Measurements from ENCODE around the gene TRIO.

The TRIO gene

DNA sequence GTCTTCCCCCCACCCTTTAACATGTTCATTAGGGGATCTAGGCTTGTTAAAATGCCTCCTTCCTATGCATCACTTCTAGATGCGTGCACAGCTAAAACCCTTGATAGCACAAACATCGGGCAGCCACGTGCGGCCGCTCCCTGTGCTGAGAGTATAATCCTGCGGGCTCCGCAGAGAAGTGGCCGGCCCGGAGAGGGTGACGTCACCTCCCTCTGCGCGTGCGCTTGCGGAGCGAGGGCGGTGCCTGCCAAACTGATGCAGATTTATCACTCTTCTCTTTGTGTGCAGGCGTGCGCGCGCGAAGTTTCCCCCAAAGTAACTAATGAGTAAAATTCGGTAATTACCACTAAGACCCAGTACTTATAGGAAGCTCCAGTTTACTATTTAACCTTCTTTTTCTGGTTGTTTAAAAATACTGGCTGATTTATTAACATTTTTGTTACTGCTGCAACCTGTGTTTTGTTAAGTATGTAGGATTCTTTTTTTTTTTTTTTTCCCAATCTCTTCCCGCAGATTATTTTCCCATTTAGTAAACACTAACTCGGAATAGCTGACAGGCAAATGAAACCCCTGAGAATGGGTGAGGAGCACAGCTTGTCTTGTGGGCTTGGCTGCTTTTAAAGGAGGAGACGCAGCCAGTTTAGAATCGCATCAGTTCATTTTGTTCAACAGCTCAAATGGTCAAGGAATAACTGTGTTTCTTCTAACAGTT, 121.6 kb downstream of the TRIO start:
- Mint-ChIP-seq H3K36me3 (no peaks in the 10 kb centered on the region), H3K27me3 (no peaks in the 10 kb centered on the region), H3K27ac (peak overlapping the region; percentile 81), H3K4me3 (peak overlapping the region; percentile 77), H3K9me3 (no peaks in the 10 kb centered on the region), H3K4me1 (peaks cover 57% of the 10 kb centered on the region)
- DNase-seq (ENCODE audit: low spot score in 2 of 2) (peak; percentile 79 to 80), ATAC-seq (ENCODE audit: low read depth) (peak; percentile 97)

- no peak for ATAC-seq (ENCODE audit: low read depth)
- H3K36me3 Mint-ChIP-seq: no peaks in the 10 kb centered on the region
- no peaks in the 10 kb centered on the region for H3K27me3 Mint-ChIP-seq
- peaks cover 59% of the 10 kb centered on the region for H3K4me1 Mint-ChIP-seq
- H3K4me3 Mint-ChIP-seq: no peak overlapping the region
- H3K9me3 Mint-ChIP-seq: no peaks in the 10 kb centered on the region
- DNase-seq (ENCODE audit: low spot score in 2 of 2): no peak
- H3K27ac Mint-ChIP-seq: no peak overlapping the region
Observed at GRCh38 chr5:14265570-14265969, 122.4 kb downstream of the TRIO start.

DNA sequence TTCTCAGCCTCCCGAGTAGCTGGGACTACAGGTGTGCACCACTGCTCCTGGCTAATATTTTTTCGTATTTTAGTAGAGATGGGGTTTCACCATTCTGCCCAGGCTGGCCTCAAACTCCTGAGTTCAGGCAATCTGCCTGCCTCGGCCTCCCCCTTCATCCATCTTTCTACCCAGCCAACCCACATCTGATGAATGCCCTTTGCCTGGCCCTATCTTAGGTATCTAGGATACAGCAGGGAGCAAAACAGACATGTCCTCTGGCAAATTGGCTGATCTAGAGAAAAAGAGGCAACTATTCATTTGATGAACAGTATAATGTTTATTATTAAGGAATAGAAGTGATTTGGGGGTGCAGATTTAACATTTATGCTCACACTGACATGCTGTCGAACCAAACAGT, 123.0 kb downstream of the TRIO start:
- Mint-ChIP-seq H3K9me3 (no peaks in the 10 kb centered on the region), H3K4me3 (no peak overlapping the region), H3K36me3 (peaks cover 3% of the 10 kb centered on the region), H3K27ac (no peak overlapping the region), H3K27me3 (no peaks in the 10 kb centered on the region), H3K4me1 (peaks cover 54% of the 10 kb centered on the region)
- no peak for DNase-seq (ENCODE audit: low spot score in 2 of 2)
- ATAC-seq (ENCODE audit: low read depth): no peak

DNA sequence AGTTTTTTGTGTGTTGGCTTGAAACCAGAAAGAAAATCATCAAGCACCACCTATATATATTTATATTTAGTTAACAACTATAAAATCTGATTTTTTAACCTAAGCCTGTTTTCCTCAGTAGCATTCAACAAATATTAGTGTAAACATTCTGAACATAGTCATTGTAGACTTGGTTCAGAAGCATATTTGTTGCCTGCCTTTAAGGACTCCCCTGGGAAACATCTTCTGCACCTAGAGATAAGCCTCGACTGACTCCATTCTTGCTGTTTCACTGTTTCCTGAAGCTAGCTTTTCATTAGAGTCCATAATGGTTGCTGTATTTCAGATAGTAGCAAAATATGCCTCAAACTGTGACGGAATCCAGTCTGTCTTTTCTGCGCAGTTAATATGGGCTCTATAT, 123.5 kb downstream of the TRIO start:
- Mint-ChIP-seq H3K4me3 (no peak overlapping the region), H3K27me3 (no peaks in the 10 kb centered on the region), H3K4me1 (peaks cover 50% of the 10 kb centered on the region), H3K27ac (no peak overlapping the region), H3K36me3 (peaks cover 5% of the 10 kb centered on the region), H3K9me3 (no peaks in the 10 kb centered on the region)
- ATAC-seq (ENCODE audit: low read depth): no peak
- DNase-seq (ENCODE audit: low spot score in 2 of 2): no peak

GRCh38 chr5:14267166-14267838, 124.2 kb downstream of the TRIO start:
- H3K9me3 Mint-ChIP-seq: no peaks in the 10 kb centered on the region
- DNase-seq (ENCODE audit: low spot score in 2 of 2): no peak
- peaks cover 6% of the 10 kb centered on the region for H3K36me3 Mint-ChIP-seq
- no peak overlapping the region for H3K27ac Mint-ChIP-seq
- ATAC-seq (ENCODE audit: low read depth): no peak
- H3K4me1 Mint-ChIP-seq: peaks cover 47% of the 10 kb centered on the region
- H3K4me3 Mint-ChIP-seq: no peak overlapping the region
- no peaks in the 10 kb centered on the region for H3K27me3 Mint-ChIP-seq

DNA sequence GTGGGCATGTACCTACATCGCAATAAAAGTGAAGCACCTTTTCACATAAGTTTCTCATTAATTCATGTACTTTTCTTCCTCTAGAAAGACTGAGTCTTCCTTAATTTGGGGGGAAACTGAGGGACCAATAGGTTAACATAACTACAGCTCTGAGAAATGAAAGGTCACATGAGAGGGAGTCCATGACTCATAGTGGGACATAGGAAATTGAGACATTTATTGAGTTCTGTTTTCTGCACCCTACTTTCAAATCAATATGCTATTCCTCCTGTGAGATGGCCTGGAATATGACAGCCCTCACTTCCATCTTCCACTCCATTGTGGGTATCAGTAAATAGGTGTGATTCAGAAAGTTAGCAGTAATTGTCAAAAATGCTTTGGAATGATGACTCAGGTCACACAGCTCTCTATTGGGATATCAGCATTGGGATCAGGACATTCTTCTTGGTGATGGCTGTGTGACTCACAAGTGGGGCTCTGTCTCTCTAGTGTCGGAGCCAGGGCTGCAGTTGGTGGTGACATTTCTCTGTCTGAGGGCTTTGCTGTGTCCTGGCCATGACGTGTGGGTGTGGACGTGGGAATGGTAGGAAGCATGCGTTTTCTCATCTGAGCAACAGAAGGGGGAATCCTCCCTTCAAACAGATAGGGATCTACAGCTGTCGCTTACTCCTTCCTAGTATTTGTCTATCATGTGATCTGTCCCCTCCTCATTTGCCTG, 125.0 kb downstream of the TRIO start:
- Mint-ChIP-seq H3K36me3 (peaks cover 6% of the 10 kb centered on the region), H3K27me3 (no peaks in the 10 kb centered on the region), H3K27ac (peak overlapping the region; percentile 71), H3K4me3 (no peak overlapping the region), H3K4me1 (peaks cover 40% of the 10 kb centered on the region), H3K9me3 (no peaks in the 10 kb centered on the region)
- no peak for DNase-seq (ENCODE audit: low spot score in 2 of 2)
- no peak for ATAC-seq (ENCODE audit: low read depth)

GRCh38 chr5:14268738-14269137, 125.6 kb downstream of the TRIO start:
- no peaks in the 10 kb centered on the region for H3K9me3 Mint-ChIP-seq
- DNase-seq (ENCODE audit: low spot score in 2 of 2) (no peak), ATAC-seq (ENCODE audit: low read depth) (no peak)
- H3K36me3 Mint-ChIP-seq: peaks cover 8% of the 10 kb centered on the region
- H3K4me1 Mint-ChIP-seq: peaks cover 34% of the 10 kb centered on the region
- H3K4me3 Mint-ChIP-seq: no peak overlapping the region
- H3K27me3 Mint-ChIP-seq: no peaks in the 10 kb centered on the region
- peak overlapping the region; percentile 71 for H3K27ac Mint-ChIP-seq

DNA sequence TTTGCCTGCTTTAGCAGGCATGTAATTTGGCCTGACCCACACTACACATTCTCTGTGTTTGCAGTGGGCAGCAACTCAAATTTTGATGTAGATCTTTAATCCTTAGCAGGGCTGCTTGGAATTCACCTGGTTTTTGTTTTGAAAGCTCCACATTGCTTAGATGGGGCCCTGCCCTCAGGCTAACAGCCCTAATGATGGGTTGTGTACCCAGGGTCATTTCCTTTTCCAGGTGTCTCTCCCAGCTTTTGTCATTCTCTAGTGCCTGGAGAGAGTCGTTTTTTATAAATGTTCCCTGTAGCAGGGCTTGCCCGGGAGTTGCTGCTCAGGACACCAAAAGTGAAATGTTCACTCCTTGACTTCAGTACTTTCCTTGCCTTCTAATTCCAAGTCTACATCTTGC, 126.3 kb downstream of the TRIO start:
- DNase-seq (ENCODE audit: low spot score in 2 of 2): no peak
- H3K4me1 Mint-ChIP-seq: peaks cover 36% of the 10 kb centered on the region
- no peak overlapping the region for H3K27ac Mint-ChIP-seq
- H3K36me3 Mint-ChIP-seq: peaks cover 12% of the 10 kb centered on the region
- H3K27me3 Mint-ChIP-seq: no peaks in the 10 kb centered on the region
- no peaks in the 10 kb centered on the region for H3K9me3 Mint-ChIP-seq
- ATAC-seq (ENCODE audit: low read depth): no peak
- H3K4me3 Mint-ChIP-seq: no peak overlapping the region

DNA sequence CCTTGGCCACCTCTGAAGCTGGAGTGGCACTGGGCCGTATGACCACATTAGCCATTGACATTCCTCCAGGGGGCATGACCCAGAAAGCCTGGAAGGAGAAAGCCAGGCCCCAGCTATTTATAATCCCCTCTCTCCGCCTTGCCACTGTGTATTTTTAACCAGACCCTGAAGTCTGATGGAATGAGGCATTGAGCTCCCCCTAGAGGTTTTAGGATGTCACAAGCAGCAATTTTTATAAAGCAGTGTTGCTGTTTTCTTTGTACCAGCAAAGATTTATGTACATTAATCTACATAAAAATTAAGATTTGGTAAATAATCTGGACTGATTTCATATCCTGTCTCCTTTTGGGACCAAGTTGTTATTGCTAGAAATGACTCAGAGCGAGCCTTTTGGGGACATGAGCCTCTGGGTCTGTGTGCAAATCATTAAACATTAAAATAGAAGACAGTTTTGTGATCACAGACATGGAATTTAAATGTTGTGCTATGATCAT, 127.1 kb downstream of the TRIO start:
- no peak overlapping the region for H3K4me3 Mint-ChIP-seq
- H3K27ac Mint-ChIP-seq: no peak overlapping the region
- peaks cover 33% of the 10 kb centered on the region for H3K4me1 Mint-ChIP-seq
- H3K27me3 Mint-ChIP-seq: no peaks in the 10 kb centered on the region
- DNase-seq (ENCODE audit: low spot score in 2 of 2) (peak in 1 of 2 donors; percentile 56), ATAC-seq (ENCODE audit: low read depth) (peak; percentile 72)
- no peaks in the 10 kb centered on the region for H3K9me3 Mint-ChIP-seq
- peaks cover 13% of the 10 kb centered on the region for H3K36me3 Mint-ChIP-seq

DNA sequence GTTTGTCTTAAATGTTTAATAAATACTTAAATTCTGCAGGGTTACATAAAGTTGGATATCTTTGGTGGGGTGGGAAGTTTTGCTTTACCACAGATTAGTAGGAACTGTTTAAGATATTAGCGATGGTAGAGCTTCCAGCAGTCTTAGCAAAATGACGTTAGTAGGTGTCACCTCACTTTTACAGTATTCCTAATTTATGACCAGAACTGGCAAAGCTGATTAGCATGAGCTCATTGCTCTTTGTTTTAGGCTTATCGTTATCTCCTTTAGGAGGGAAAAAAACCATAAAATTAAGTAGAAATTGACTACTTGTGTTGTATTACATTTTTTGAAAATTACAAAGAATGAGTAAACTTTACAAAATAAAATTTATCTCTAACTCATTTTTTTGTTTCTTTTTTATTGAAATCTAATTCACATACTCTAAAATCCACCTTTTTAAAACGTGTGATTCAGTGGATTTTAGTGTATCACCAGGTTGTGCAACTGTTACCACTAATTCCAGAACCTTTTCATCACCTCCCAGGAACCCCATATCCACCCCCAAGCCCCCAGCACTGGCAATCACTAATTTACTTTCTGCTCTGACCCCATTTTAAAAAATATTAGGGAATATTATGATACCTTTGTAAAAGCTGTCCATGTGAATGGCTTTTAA, 129.5 kb downstream of the TRIO start:
- Mint-ChIP-seq H3K36me3 (peaks cover 13% of the 10 kb centered on the region), H3K27ac (no peak overlapping the region), H3K4me1 (peaks cover 39% of the 10 kb centered on the region), H3K4me3 (no peak overlapping the region), H3K27me3 (no peaks in the 10 kb centered on the region), H3K9me3 (no peaks in the 10 kb centered on the region)
- ATAC-seq (ENCODE audit: low read depth) (no peak), DNase-seq (ENCODE audit: low spot score in 2 of 2) (no peak)

- DNase-seq (ENCODE audit: low spot score in 2 of 2) (no peak), ATAC-seq (ENCODE audit: low read depth) (no peak)
- peaks cover 37% of the 10 kb centered on the region for H3K4me1 Mint-ChIP-seq
- H3K27ac Mint-ChIP-seq: no peak overlapping the region
- no peaks in the 10 kb centered on the region for H3K27me3 Mint-ChIP-seq
- no peaks in the 10 kb centered on the region for H3K9me3 Mint-ChIP-seq
- no peak overlapping the region for H3K4me3 Mint-ChIP-seq
- peaks cover 15% of the 10 kb centered on the region for H3K36me3 Mint-ChIP-seq
Observed at GRCh38 chr5:14273207-14273767, 130.1 kb downstream of the TRIO start.

GRCh38 chr5:14276380-14276779, 133.2 kb downstream of the TRIO start:
- H3K27ac Mint-ChIP-seq: no peak overlapping the region
- H3K9me3 Mint-ChIP-seq: no peaks in the 10 kb centered on the region
- ATAC-seq (ENCODE audit: low read depth) (no peak), DNase-seq (ENCODE audit: low spot score in 2 of 2) (no peak)
- H3K4me3 Mint-ChIP-seq: no peak overlapping the region
- H3K27me3 Mint-ChIP-seq: no peaks in the 10 kb centered on the region
- peaks cover 28% of the 10 kb centered on the region for H3K36me3 Mint-ChIP-seq
- peaks cover 26% of the 10 kb centered on the region for H3K4me1 Mint-ChIP-seq

DNA sequence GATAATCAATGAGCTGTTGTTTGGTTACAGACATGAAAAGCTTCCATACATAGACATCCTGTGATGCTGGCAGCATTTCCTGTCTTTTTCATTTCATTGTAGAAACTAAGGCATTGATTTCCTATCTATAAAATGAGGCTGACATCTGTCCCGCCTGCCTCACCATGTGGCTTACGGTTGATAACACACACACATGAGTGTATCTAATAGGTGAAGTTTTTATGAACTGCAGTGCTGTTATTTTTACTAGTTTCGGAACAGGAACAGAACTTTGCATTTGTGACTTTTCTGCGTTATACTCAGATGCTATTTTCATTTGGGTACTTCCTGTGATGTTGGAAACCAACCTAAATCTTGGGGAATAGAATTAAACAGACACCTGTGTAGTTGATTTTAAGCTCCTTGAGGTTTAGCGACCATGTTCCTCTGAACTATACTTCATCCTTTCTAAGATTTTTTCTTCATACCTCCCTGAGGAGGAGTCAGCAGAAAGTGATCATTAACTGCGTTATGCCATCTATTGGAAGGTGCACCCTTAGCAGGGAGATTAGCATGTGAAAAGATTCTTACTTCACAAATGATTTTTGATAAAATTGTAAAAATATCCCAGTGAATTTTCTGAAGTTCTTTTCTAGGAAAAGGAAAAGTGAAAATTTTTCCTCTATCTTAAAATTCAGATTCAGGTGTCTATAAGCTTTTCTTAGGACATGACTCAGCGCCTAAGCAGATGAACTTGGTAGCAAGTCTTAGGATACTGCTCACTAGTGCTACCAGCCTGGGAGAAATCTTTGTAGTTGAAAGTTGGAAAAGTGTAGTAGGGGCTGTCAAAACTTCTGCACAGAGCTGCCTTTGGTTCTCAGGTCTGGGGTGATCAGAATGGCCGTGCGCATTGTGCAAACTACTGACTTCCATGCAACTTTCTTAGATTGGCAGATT, 134.5 kb downstream of the TRIO start:
- ATAC-seq (ENCODE audit: low read depth) (peak; percentile 41), DNase-seq (ENCODE audit: low spot score in 2 of 2) (no peak)
- Mint-ChIP-seq H3K27ac (peak overlapping the region; percentile 38), H3K4me1 (peaks cover 28% of the 10 kb centered on the region), H3K4me3 (no peak overlapping the region), H3K9me3 (no peaks in the 10 kb centered on the region), H3K36me3 (peaks cover 29% of the 10 kb centered on the region), H3K27me3 (no peaks in the 10 kb centered on the region)

Measured in memory B cell (primary cell).